ENCODE data around the gene NEUROD2.
A peak's percentile ranks its signal among the peaks of the same experiment; 100 is the strongest.

NEUROD2 gene

DNA sequence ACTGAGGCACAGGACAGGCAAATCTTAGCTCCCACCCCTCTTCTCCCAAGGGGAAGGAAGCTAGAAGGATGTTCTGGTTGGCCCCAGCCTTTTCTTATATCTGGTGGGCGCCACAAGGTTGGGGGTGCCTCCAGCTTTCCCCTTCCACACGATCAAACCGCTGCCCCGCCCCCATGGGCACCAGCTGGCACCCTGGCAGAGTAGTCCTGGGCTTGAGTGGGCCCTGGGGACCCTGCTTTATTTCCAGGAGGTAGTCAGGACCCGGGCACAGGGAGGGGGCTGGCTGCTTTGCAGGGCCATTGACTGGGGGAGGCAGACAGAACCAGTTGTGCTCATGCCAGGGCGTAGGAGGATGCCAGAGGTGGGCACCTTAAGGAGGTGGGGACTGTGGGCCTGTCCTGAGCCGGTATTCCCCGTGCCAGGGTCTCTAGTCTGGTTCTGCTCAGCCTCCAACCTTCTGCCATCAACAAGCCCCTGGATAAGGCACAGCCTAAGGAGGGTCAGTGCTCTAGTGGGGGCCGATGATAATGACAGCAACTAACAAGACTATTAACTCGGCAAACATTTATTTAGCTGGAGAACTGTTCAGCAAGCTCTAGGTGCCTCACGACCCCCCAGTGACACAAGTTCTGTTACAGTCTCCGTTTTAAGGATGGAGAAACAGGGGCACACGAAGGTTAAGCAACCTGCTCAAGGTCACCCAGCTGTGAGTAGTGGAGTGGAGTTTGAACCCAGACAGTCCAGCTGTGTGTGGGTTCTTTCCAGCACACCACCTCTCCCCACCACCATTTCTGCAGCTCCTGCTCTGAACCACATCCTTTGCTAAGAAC is 11.5 kb upstream of the NEUROD2 start:
- H3K4me3 ChIP-seq (ENCODE audit: low read depth, low read length) = no peak overlapping the region
- TF ChIP-seq, protein P1, sequence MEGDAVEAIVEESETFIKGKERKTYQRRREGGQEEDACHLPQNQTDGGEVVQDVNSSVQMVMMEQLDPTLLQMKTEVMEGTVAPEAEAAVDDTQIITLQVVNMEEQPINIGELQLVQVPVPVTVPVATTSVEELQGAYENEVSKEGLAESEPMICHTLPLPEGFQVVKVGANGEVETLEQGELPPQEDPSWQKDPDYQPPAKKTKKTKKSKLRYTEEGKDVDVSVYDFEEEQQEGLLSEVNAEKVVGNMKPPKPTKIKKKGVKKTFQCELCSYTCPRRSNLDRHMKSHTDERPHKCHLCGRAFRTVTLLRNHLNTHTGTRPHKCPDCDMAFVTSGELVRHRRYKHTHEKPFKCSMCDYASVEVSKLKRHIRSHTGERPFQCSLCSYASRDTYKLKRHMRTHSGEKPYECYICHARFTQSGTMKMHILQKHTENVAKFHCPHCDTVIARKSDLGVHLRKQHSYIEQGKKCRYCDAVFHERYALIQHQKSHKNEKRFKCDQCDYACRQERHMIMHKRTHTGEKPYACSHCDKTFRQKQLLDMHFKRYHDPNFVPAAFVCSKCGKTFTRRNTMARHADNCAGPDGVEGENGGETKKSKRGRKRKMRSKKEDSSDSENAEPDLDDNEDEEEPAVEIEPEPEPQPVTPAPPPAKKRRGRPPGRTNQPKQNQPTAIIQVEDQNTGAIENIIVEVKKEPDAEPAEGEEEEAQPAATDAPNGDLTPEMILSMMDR (IDR thresholded peaks at IDR 0.05; ENCODE audit: borderline replicate concordance, insufficient read depth, low read depth, low read length) = no peak

DNA sequence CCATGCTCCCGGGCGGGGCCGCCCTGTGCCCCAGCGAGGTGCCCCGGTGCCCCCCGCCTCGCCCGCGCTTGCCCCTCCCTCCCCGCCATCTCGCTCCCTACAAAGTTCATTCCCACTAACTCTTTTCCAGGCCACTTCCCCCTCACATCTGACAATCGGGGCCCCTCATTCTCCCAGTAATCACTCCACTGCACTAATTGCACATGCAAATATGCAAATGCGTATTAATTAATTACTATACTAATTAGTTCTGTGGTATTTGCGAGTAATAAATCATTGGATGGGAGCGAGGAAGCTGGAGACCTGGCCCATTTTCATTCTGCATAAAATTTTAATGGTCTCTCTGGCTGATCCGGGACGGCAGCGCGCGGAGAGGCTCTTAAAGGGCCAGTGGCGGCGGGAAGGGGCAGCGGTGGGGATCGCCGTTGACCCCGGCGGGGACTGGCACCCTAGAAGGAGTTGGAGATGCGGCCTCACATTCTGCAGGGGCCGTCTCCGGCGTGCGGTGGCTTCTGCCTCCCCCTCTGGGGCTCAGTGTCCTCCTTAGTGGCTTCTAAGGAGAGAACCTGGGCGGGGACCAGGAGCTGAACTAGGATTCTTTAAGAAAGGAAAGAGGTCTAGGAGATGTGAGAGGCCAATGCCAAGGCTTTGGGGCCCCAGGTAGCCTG is 10.7 kb upstream of the NEUROD2 start:
- peak overlapping the region; percentile 29 for H3K4me3 ChIP-seq (ENCODE audit: low read depth, low read length)

DNA sequence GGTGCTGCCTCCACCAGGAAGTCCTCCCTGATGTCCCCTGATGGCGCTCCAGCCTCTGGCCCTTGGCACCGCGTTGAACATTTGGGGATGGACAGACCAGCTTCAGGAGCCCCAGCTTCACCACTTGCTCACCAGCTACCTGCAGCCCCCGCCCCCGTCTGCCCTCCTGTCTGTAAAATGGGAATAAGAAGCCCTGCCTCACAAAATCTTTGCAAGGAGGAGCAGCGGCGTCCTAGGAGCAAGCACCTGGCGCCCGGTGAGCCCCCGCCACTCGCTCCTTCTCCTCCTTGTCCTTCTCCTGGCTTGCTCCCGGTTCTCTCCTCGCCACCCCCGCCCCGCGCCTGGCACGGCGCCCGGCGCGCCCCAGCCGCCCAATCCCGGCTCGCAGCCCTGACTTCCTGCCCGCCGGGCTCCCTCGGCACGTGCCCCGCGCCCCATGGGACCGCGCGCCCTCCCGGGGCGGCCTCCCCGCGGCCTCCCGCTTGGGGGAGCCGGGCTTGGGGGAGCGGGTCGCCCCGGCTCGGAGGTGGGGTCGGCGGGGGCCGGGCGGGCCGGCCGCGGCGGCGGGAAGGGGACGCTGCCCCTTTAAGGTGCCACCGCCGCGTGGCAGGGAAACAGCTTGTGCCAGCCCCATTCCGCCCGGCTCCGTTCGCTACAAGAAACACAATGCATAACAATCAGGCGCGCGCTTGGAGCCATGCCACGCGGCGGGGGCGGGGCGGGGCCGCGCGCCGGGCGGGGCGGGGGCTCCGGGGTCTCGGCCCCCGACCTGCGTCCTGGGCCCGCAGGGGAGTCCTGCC is 9.9 kb upstream of the NEUROD2 start:
- peak overlapping the region; percentile 38 for H3K4me3 ChIP-seq (ENCODE audit: low read depth, low read length)
- TF ChIP-seq, protein P1 (IDR thresholded peaks at IDR 0.05; ENCODE audit: borderline replicate concordance, insufficient read depth, low read depth, low read length) = no peak

More for the DNA sequence above, 10.7 kb upstream of the NEUROD2 start:
- TF ChIP-seq, protein P1 (IDR thresholded peaks at IDR 0.05; ENCODE audit: borderline replicate concordance, insufficient read depth, low read depth, low read length) = no peak

- TF ChIP-seq, protein P1 (IDR thresholded peaks at IDR 0.05; ENCODE audit: borderline replicate concordance, insufficient read depth, low read depth, low read length) = no peak
- H3K4me3 ChIP-seq (ENCODE audit: low read depth, low read length) = no peak overlapping the region
These were observed 9.4 kb upstream of the NEUROD2 start for GRCh38 chr17:39617100-39617445.

GRCh38 chr17:39615434-39615833 is 7.7 kb upstream of the NEUROD2 start:
- TF ChIP-seq, protein P1 (IDR thresholded peaks at IDR 0.05; ENCODE audit: borderline replicate concordance, insufficient read depth, low read depth, low read length) = no peak

GRCh38 chr17:39614545-39615157 is 6.9 kb upstream of the NEUROD2 start:
- no peak overlapping the region for H3K4me3 ChIP-seq (ENCODE audit: low read depth, low read length)
- TF ChIP-seq, protein P1 (IDR thresholded peaks at IDR 0.05; ENCODE audit: borderline replicate concordance, insufficient read depth, low read depth, low read length) = no peak

More at GRCh38 chr17:39615434-39615833, 7.7 kb upstream of the NEUROD2 start:
- H3K4me3 ChIP-seq (ENCODE audit: low read depth, low read length) = no peak overlapping the region

Measured in GM12875 (cell line).